Measurements from ENCODE around the gene NALCN. TPM values are rescaled to one million over a fixed set of nuclear protein-coding genes. Genes with fewer than 3 reads are reported as not detected.

The NALCN gene
- total and polyA plus RNA-seq, 8 donors = 0.26 to 1.9 (median 0.74) TPM

GRCh38 chr13:101111894-101112293 is 304.4 kb downstream of the NALCN start:
- no peak for ATAC-seq
- Histone ChIP-seq H3K36me3 (no peaks in the 10 kb centered on the region), H3K4me3 (no peak overlapping the region), H3K9me3 (no peaks in the 10 kb centered on the region), H3K4me1 (no peaks in the 10 kb centered on the region), H3K27ac (no peak overlapping the region), H3K27me3 (no peaks in the 10 kb centered on the region)
- TF ChIP-seq, protein P1, sequence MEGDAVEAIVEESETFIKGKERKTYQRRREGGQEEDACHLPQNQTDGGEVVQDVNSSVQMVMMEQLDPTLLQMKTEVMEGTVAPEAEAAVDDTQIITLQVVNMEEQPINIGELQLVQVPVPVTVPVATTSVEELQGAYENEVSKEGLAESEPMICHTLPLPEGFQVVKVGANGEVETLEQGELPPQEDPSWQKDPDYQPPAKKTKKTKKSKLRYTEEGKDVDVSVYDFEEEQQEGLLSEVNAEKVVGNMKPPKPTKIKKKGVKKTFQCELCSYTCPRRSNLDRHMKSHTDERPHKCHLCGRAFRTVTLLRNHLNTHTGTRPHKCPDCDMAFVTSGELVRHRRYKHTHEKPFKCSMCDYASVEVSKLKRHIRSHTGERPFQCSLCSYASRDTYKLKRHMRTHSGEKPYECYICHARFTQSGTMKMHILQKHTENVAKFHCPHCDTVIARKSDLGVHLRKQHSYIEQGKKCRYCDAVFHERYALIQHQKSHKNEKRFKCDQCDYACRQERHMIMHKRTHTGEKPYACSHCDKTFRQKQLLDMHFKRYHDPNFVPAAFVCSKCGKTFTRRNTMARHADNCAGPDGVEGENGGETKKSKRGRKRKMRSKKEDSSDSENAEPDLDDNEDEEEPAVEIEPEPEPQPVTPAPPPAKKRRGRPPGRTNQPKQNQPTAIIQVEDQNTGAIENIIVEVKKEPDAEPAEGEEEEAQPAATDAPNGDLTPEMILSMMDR (IDR thresholded peaks at IDR 0.05) = no peak
- intact Hi-C loops (cut with DNase I) = no loop called here
- DNase-seq = no peak

- H3K36me3 ChIP-seq = no peaks in the 10 kb centered on the region
- TF ChIP-seq, protein P1 (IDR thresholded peaks at IDR 0.05) = no peak
- H3K9me3 ChIP-seq = no peaks in the 10 kb centered on the region
- no peak for ATAC-seq
- H3K4me1 ChIP-seq = no peaks in the 10 kb centered on the region
- peaks cover 0 to 2% of the 10 kb centered on the region in 2 donors for H3K27me3 ChIP-seq
- no peak overlapping the region for H3K4me3 ChIP-seq
- intact Hi-C loops (cut with DNase I) = no loop called here
- no peak overlapping the region for H3K27ac ChIP-seq
- DNase-seq = no peak
Measured at GRCh38 chr13:101109005-101109404, 307.3 kb downstream of the NALCN start.

DNA sequence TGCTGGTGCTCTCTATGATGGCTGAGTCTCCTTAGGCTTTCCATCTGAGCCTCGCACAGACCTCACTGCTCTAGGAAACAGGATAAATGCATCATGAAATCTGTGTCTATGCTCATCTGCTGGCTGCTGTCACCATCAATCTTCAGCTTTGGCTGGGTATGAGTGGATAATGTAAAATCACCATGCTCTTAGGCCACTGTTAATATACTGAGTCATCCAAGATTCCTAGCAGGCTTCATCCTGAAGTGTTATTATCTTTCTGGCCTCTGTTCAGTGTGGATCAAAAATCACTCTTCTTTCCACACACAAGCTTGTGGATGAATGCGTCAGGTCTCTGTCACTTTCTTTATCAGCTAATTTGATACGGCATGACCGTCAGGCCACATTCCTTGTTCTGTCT is 317.4 kb downstream of the NALCN start:
- H3K36me3 ChIP-seq = no peaks in the 10 kb centered on the region
- H3K27me3 ChIP-seq = no peaks in the 10 kb centered on the region
- no peak for DNase-seq
- H3K4me3 ChIP-seq = no peak overlapping the region
- ATAC-seq = no peak
- H3K9me3 ChIP-seq = no peaks in the 10 kb centered on the region
- TF ChIP-seq, protein P1 (IDR thresholded peaks at IDR 0.05) = no peak
- H3K27ac ChIP-seq = no peak overlapping the region
- intact Hi-C loops (cut with DNase I) = no loop called here
- no peaks in the 10 kb centered on the region for H3K4me1 ChIP-seq

- intact Hi-C loops (cut with DNase I) = no loop called here
- Histone ChIP-seq H3K36me3 (no peaks in the 10 kb centered on the region), H3K9me3 (no peaks in the 10 kb centered on the region), H3K27ac (no peak overlapping the region), H3K4me3 (no peak overlapping the region), H3K4me1 (no peaks in the 10 kb centered on the region), H3K27me3 (no peaks in the 10 kb centered on the region)
- TF ChIP-seq, protein P1 (IDR thresholded peaks at IDR 0.05) = no peak
- ATAC-seq = no peak
- DNase-seq = no peak
Measured at GRCh38 chr13:101092985-101093384, 323.3 kb downstream of the NALCN start.

DNA sequence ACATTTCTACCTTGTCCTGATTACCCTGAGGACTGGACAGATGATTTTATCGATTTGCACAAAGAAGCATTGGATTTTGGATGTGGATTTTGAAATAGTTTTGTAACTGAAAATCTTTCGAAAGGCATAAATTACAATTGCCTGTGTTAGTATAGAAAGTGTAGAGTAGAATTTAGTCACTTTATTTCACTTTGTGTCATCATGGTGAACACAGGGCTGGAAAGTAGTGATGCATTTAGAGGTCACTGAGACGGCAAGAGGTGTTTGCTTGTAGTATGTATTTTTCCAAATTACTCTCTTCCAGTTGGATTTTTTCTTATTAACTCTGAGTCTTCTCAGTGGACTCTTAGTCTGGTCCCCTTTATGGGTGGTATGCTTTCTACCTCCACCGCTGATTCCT is 326.0 kb downstream of the NALCN start:
- DNase-seq (no peak), ATAC-seq (no peak)
- intact Hi-C loops (cut with DNase I) = no loop called here

More for the DNA sequence above, 326.0 kb downstream of the NALCN start:
- Histone ChIP-seq H3K4me3 (no peak overlapping the region), H3K27me3 (no peaks in the 10 kb centered on the region), H3K4me1 (no peaks in the 10 kb centered on the region), H3K9me3 (no peaks in the 10 kb centered on the region), H3K36me3 (no peaks in the 10 kb centered on the region), H3K27ac (no peak overlapping the region)
- TF ChIP-seq, protein P1 (IDR thresholded peaks at IDR 0.05) = no peak

Measured in left lung (tissue), 10 donors.